Breast epithelium (tissue), 4 donors: ENCODE measurements around the gene HACD2. TPM values are rescaled to one million over a fixed set of nuclear protein-coding genes. Genes with fewer than 3 reads are reported as not detected.

ENCODE experiments used
- DNase-seq, 2 donors: peaks; one replicate each; pipeline ENCODE4 v3.0.0-alpha.2; 2019; ENCODE audit warnings: low spot score in 2 of 2
- H3K27ac ChIP-seq, 2 donors: fragments of 200-600 bp; sonication (generic) in 1 of 2; one replicate each; pipeline ENCODE4 v1.5.1; 2016 to 2019; ENCODE audit warnings: mild to moderate bottlenecking in 1 of 2
- H3K27me3 ChIP-seq, 2 donors: fragments of 200-600 bp; sonication (generic) in 1 of 2; one replicate each; pipeline versions ENCODE4 v1.5.1 to v1.6.0; 2017 to 2019; ENCODE audit warnings: control low read depth in 1 of 2, mild to moderate bottlenecking in 1 of 2
- H3K36me3 ChIP-seq: fragments of 200-600 bp; one replicate; pipeline ENCODE4 v1.5.1; 2019
- H3K4me1 ChIP-seq, 2 donors: fragments of 200-600 bp; sonication (generic); one replicate each; pipeline ENCODE4 v1.5.1; 2016 to 2019; ENCODE audit warnings: control low read depth in 1 of 2
- H3K4me3 ChIP-seq, 3 donors: fragments of 200-600 bp; sonication (generic); 1 replicate in 2 of 3; 2 replicates in 1 of 3; pipeline ENCODE4 v1.5.1; 2016 to 2019; ENCODE audit warnings: mild to moderate bottlenecking in 3 of 3, moderate library complexity in 2 of 3
- H3K9me3 ChIP-seq, 2 donors: fragments of 200-600 bp; sonication (generic) in 1 of 2; one replicate each; pipeline ENCODE4 v1.5.1; 2016 to 2019; ENCODE audit warnings: control low read depth in 1 of 2
- POLR2A ChIP-seq: fragments of 450-650 bp; IDR thresholded peaks from one replicate; pipeline ENCODE4 v1.6.1; 2016; ENCODE audit warnings: antibody characterized with exemption, mild to moderate bottlenecking, moderate library complexity
- POLR2AphosphoS5 ChIP-seq, 3 donors: sonication (generic); formaldehyde crosslinking; IDR thresholded peaks; one replicate each; pipeline ENCODE4 v1.6.1; 2017; ENCODE audit warnings: antibody characterized with exemption in 3 of 3
- intact Hi-C: fragments of 100-400 bp; cut with DNase I; formaldehyde crosslinking; loops from one replicate; pipeline ENCODE4 v1.15.1; 2023; ENCODE audit warnings: low total_unique reads
- total RNA-seq, 3 donors: library from RNA; depleted of rRNA; stranded (reverse); fragments of >200 nt; gene quantifications; one replicate each; pipeline ENCODE4 v1.1.0, GENCODE V29; 2016
- TF ChIP-seq, protein P1 (sequence below), 3 donors: fragments of 450-650 bp; IDR thresholded peaks; one replicate each; pipeline ENCODE4 v1.5.1; 2016 to 2017; ENCODE audit warnings: antibody characterized with exemption in 3 of 3, mild to moderate bottlenecking in 3 of 3, moderate library complexity in 3 of 3

Gene HACD2
- total RNA-seq, 3 donors from 2014 or later, result 29.5 to 61.0 (median 55.9) TPM

DNA sequence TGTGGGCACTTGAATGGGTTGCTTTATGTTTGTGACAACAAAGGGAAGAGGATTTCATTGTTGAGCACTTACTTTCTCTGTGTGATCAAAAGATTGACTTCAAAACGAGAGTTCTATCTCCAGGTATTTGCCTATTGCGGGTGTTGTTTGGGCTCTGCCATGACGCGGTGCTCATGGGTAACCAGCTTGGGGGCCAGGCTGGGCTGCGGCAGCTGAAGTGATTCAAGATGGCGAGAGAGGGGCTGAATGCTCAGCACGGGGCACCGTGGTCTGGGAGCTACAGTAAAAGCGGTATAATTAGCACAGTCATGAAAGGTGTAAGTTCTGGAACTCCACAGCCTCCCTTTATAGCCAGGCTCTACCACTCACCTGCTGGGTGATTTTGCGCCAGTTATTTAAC lies 105.0 kb downstream of the HACD2 start:
- Histone ChIP-seq H3K27me3 (no peaks in the 10 kb centered on the region), H3K36me3 (no peaks in the 10 kb centered on the region), H3K4me3 (no peak overlapping the region), H3K27ac (no peak overlapping the region), H3K4me1 (no peaks in the 10 kb centered on the region), H3K9me3 (no peaks in the 10 kb centered on the region)
- DNase-seq, result no peak
- no peak for TF ChIP-seq POLR2A
- TF ChIP-seq, protein P1, sequence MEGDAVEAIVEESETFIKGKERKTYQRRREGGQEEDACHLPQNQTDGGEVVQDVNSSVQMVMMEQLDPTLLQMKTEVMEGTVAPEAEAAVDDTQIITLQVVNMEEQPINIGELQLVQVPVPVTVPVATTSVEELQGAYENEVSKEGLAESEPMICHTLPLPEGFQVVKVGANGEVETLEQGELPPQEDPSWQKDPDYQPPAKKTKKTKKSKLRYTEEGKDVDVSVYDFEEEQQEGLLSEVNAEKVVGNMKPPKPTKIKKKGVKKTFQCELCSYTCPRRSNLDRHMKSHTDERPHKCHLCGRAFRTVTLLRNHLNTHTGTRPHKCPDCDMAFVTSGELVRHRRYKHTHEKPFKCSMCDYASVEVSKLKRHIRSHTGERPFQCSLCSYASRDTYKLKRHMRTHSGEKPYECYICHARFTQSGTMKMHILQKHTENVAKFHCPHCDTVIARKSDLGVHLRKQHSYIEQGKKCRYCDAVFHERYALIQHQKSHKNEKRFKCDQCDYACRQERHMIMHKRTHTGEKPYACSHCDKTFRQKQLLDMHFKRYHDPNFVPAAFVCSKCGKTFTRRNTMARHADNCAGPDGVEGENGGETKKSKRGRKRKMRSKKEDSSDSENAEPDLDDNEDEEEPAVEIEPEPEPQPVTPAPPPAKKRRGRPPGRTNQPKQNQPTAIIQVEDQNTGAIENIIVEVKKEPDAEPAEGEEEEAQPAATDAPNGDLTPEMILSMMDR (IDR thresholded peaks at IDR 0.05), result no peak
- TF ChIP-seq POLR2AphosphoS5 (IDR thresholded peaks at IDR 0.05), result no peak
- intact Hi-C loops, result loop anchor here (10.0 kb wide), 1 partner anchor 145 kb away; no protein-coding TSS in a partner anchor

DNA sequence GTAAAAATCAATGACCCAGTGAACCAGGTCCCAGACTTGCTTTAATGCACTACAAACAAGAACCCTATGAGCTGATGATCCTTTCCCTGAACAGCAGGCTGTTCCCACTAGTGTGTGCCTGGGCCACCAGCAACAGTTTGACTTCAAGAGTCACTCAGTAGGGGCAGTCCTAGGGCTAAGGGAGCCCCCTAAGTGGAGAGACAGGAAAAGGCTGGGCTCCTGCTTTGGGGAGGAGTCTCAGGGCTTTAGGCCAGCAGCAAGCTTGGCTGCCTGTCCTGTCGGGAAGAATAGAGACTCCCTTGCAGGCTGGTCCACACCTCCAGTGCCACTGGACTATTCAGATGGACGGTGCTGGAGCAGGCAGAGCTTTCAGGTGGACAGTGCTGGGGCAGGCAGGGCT lies 106.5 kb downstream of the HACD2 start:
- H3K36me3 ChIP-seq, result no peaks in the 10 kb centered on the region
- no peak overlapping the region for H3K4me3 ChIP-seq
- no peak for DNase-seq
- H3K4me1 ChIP-seq, result no peaks in the 10 kb centered on the region
- H3K27ac ChIP-seq, result no peak overlapping the region
- TF ChIP-seq POLR2AphosphoS5 (IDR thresholded peaks at IDR 0.05) (no peak), POLR2A (no peak)
- intact Hi-C loops, result no loop called here
- H3K9me3 ChIP-seq, result no peaks in the 10 kb centered on the region
- H3K27me3 ChIP-seq, result no peaks in the 10 kb centered on the region

DNA sequence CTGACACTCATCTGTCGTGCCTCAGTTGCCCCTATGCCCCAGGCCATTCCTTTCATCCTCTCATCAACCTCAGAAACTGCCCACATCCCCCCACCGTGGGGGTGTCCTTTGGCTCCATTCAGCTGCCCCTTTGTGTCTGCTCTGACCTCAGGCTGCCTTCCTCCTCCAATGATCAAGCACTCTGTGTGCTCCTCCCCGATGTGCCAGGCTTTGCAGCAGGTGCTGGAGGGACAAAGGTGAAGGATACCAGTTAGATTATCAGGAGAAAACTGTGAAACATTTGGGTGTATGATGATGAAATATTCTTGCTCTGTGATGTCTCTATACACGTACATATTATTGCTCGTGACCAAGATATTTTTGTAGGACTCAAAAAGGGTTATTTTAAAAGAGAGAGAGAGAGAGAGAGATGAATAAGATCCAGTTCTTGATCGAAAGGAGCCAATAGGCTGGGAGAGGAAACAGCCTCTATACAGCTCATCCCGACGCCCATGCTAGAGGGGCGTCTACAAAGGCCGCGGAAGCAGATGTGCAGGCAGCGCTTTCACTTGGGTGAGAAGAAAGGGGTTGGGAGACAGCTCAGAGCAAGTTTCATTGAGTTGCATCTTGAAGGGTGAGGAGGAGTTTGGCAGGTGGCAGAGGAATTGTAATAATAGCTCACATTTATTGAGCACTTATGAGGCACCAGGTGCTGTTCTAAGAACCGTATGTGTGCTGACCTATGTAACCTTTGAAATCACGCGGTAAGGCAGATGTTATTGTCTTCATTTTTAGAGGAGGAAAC lies 107.7 kb downstream of the HACD2 start:
- no peaks in the 10 kb centered on the region for H3K9me3 ChIP-seq
- H3K36me3 ChIP-seq, result no peaks in the 10 kb centered on the region
- TF ChIP-seq, protein P1 (IDR thresholded peaks at IDR 0.05), result no peak
- no peak for TF ChIP-seq POLR2A
- TF ChIP-seq POLR2AphosphoS5 (IDR thresholded peaks at IDR 0.05), result no peak
- intact Hi-C loops, result no loop called here
- no peak overlapping the region for H3K4me3 ChIP-seq
- no peaks in the 10 kb centered on the region for H3K4me1 ChIP-seq
- no peak for DNase-seq
- H3K27ac ChIP-seq, result no peak overlapping the region
- no peaks in the 10 kb centered on the region for H3K27me3 ChIP-seq

DNA sequence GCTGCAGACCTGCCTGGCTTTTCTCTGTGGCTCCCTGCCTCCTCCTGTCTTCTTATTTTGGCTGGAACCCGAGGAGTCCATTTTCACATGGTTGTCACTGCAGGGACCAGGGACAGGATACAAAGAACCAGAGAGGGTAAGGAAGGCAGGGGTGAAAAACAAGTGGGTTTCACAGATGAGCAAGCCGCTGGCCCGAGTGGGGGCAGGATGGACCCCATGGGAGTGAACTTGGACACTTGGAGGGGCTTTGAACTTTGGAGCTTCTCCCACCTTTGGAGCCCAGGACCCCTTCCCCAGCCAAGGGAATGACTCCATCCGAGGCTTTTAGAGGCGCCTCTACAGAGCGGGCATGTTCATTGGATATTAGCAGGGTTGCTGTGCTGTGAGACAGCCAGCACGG lies 109.1 kb downstream of the HACD2 start:
- TF ChIP-seq POLR2A (no peak), POLR2AphosphoS5 (IDR thresholded peaks at IDR 0.05) (no peak)
- TF ChIP-seq, protein P1 (IDR thresholded peaks at IDR 0.05), result no peak

DNA sequence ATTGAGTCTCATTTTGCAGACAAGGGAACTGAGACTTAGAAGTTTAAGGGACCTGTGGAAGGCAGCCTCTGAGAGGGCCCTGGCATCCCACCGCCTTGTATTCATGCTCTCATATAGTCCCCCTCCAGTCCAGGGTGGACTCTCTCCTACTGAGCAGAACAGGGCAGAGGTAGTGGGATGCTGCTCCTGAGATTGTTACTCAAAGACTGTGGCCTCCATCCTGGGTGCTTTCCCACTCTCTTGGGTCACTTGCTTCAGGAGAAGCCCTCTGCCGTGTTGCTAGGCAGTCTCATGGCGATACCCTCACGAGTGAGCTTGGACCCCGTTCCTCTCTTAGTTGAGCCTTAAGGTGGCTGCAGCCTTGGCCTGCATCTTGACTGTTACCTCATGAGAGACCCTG lies 113.7 kb downstream of the HACD2 start:
- no peak for DNase-seq
- Histone ChIP-seq H3K36me3 (no peaks in the 10 kb centered on the region), H3K9me3 (no peaks in the 10 kb centered on the region), H3K4me3 (no peak overlapping the region), H3K4me1 (no peaks in the 10 kb centered on the region), H3K27me3 (no peaks in the 10 kb centered on the region), H3K27ac (no peak overlapping the region)
- no peak for TF ChIP-seq POLR2AphosphoS5 (IDR thresholded peaks at IDR 0.05)
- TF ChIP-seq POLR2A, result no peak
- TF ChIP-seq, protein P1 (IDR thresholded peaks at IDR 0.05), result no peak
- intact Hi-C loops, result no loop called here

More for the DNA sequence above, 109.1 kb downstream of the HACD2 start:
- Histone ChIP-seq H3K9me3 (no peaks in the 10 kb centered on the region), H3K4me1 (no peaks in the 10 kb centered on the region), H3K27me3 (no peaks in the 10 kb centered on the region), H3K36me3 (no peaks in the 10 kb centered on the region), H3K27ac (no peak overlapping the region), H3K4me3 (no peak overlapping the region)
- DNase-seq, result no peak
- intact Hi-C loops, result no loop called here
